ENCODE results near the gene HBEGF.

The HBEGF gene

DNA sequence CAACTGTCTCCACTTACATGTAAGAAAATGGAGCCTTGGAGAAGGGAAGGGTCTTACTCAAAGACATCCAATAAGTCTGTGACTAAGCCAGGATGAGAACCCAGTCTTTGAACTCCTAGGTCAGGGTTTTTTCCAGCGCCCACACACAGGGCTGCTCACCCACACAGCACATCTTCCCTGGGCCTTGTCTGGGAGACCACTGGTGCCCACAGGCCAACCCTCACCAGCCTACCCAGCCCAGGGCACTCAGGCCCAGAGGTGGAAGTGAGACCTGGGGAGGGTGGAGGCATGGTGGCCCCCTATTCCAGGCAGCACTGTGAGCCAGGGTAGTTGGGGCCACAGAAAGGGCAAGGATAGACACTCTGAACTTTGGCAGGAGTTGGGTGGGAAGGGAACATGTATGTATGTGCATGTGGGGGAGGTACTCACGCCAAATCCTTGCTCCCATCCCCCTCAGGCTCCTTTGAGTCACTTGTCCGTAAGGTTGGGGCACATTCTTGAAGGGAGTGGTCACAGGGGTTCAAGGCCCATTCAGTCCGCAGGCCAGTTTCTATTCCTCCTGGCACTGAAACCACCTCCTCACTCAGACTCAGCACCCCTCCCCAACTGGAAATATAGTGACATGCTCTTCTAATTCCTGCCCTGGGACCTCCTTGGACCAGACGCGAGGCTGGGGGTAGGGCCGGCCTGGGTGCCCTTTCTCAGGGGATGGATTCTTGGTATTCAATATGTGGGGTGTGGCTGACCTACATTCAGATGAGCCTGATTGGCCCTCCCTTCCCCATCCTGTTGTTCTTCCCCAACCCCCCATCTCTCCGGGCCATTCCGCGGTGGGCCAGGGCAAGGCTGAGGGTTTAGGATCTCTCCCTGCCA lies 10.7 kb upstream of the HBEGF start:
- TF ChIP-seq, protein P1, sequence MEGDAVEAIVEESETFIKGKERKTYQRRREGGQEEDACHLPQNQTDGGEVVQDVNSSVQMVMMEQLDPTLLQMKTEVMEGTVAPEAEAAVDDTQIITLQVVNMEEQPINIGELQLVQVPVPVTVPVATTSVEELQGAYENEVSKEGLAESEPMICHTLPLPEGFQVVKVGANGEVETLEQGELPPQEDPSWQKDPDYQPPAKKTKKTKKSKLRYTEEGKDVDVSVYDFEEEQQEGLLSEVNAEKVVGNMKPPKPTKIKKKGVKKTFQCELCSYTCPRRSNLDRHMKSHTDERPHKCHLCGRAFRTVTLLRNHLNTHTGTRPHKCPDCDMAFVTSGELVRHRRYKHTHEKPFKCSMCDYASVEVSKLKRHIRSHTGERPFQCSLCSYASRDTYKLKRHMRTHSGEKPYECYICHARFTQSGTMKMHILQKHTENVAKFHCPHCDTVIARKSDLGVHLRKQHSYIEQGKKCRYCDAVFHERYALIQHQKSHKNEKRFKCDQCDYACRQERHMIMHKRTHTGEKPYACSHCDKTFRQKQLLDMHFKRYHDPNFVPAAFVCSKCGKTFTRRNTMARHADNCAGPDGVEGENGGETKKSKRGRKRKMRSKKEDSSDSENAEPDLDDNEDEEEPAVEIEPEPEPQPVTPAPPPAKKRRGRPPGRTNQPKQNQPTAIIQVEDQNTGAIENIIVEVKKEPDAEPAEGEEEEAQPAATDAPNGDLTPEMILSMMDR (IDR thresholded peaks at IDR 0.05; ENCODE audit: borderline replicate concordance, control extremely low read depth, extremely low read depth, insufficient read depth, missing control alignments) = no peak
- no peak for DNase-seq (ENCODE audit: low spot score)
- in situ Hi-C loops (cut with MboI; ENCODE audit: low sequenced_read_pairs, unreplicated experiment) = loop anchor here (5.0 to 10.0 kb wide), 2 partner anchors 125 to 192 kb away; no protein-coding TSS in a partner anchor

DNA sequence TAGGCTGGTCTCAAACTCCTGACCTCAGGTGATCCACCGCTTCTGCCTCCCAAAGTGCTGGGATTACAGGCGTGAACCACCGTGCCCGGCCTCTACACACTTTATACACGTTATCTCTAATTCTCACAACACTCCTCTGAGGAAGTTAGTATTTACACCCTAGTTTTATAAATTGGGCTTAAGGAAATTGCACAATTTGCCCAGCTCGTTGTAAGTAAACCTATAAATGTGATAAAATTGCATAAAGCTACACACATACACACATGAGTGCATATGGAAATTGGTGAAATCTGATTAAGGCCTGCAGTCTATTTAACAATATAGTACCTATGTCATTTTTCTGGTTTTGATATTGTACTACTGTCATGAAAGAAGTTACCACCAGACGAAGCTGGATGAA lies 9.1 kb upstream of the HBEGF start:
- DNase-seq (ENCODE audit: low spot score) = no peak
- TF ChIP-seq, protein P1 (IDR thresholded peaks at IDR 0.05; ENCODE audit: borderline replicate concordance, control extremely low read depth, extremely low read depth, insufficient read depth, missing control alignments) = no peak
- in situ Hi-C loops (cut with MboI; ENCODE audit: low sequenced_read_pairs, unreplicated experiment) = loop anchor here (5.0 to 10.0 kb wide), 2 partner anchors 123 to 191 kb away; no protein-coding TSS in a partner anchor

DNA sequence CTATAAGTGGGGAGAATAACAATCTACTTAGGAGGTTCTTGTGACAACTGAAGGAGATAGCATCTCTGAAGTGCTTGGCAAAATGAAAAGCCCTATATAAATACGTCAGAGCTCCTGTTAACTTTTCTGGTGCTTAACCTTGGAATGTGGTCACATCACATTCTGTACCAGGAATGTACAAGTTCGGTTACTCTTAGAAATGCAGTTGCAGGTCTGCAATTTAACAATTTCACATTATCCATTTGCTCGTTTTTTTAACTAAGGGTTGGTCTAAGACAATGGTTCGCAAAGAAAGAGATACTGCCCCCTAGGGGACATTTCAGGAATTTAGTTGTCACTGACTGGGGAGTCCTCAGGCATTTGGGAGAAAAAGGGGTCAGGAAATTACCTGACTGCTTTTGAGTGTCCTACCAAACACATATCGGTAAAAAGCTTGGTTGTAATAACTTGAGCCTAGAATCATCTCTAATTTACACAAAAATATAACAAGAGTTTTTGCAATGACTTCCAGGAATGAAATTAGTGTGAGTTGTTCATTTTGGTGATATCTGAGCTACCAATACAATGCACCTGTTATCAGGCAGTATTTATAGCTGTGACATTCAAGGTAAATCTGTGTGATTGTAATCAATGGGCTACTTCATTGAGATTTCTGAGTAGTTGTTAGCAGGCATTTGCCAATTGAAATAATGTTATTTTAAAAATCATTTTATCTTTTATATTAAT lies 5.4 kb upstream of the HBEGF start:
- DNase-seq (ENCODE audit: low spot score) = peak; percentile 73
- in situ Hi-C loops (cut with MboI; ENCODE audit: low sequenced_read_pairs, unreplicated experiment) = loop anchor here (10.0 kb wide), 1 partner anchor 187 kb away; no protein-coding TSS in a partner anchor
- TF ChIP-seq, protein P1 (IDR thresholded peaks at IDR 0.05; ENCODE audit: borderline replicate concordance, control extremely low read depth, extremely low read depth, insufficient read depth, missing control alignments) = peak; percentile 61

DNA sequence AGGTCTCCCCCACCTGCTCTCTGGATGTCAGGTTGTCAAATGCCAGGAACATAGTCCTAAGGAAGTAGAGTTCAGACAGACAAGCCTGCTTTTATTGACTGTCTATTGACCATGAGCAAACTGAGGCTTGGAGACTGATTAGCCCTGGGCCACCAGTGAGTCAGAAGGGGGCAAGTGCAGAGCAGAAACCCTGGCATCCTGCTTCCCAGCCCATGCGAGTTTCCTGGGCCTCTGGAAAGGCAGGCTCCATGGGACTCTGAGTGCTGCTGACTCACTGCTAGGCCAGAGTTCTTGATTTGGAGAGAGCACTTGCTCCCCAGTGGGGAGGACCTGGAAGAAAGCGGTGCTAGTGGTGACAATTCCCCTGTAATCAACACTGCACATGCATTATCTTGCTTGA lies 2.8 kb upstream of the HBEGF start:
- in situ Hi-C loops (cut with MboI; ENCODE audit: low sequenced_read_pairs, unreplicated experiment) = no loop called here
- TF ChIP-seq, protein P1 (IDR thresholded peaks at IDR 0.05; ENCODE audit: borderline replicate concordance, control extremely low read depth, extremely low read depth, insufficient read depth, missing control alignments) = no peak
- no peak for DNase-seq (ENCODE audit: low spot score)

DNA sequence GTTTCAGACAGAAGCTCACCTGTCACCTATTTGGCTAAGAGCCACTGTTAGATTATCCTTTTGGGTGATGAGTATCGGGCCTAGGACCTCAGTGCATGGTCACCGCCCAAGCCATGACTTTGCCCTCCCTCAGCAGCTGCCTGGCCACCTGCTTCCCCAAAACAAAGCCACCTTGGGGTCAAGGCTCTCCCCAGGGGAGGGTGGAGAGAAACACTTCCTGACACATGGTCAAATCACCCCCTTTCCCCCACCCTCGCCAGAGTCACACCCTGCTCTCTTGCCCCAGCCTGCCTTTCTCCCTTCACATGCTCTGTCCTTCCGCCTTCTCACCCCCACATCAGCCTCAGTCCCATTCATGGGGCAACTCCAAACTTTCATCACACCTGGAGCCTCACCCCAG lies 1.7 kb upstream of the HBEGF start:
- TF ChIP-seq, protein P1 (IDR thresholded peaks at IDR 0.05; ENCODE audit: borderline replicate concordance, control extremely low read depth, extremely low read depth, insufficient read depth, missing control alignments) = no peak
- no peak for DNase-seq (ENCODE audit: low spot score)
- in situ Hi-C loops (cut with MboI; ENCODE audit: low sequenced_read_pairs, unreplicated experiment) = no loop called here

DNA sequence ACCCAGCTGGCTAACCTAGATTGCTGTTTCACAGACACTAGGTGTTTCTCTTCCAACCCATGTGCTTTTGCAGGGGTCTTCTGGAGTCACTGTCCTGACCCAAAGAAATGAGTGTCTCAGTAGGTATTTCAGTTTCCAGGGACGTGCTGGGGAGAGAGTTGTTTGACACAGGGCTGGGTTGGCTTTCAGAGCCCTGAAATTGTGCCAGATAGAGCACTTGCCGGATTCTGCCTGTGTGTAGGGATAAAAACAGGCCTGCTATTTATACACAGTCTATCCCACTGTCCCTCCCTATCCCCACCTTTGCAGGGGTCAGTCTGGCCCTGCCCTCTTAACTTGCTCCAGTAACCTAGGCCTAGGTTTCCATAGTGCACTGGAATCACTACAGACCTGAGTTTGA lies 957 bp upstream of the HBEGF start:
- no peak for DNase-seq (ENCODE audit: low spot score)
- TF ChIP-seq, protein P1 (IDR thresholded peaks at IDR 0.05; ENCODE audit: borderline replicate concordance, control extremely low read depth, extremely low read depth, insufficient read depth, missing control alignments) = no peak
- in situ Hi-C loops (cut with MboI; ENCODE audit: low sequenced_read_pairs, unreplicated experiment) = no loop called here

All from GM13976 (cell line).